Stimulated activated CD8-positive, alpha-beta memory T cell treated with anti-CD3 and anti-CD28 coated beads, Interleukin-12 subunit alpha, Interleukin-12 subunit beta, amount 100 ng/mL, for 1 hour (primary cell): ENCODE measurements around the gene IGSF10.

ENCODE experiments used
- DNase-seq: peaks from one replicate; pipeline ENCODE4 v3.0.0-alpha.2; 2020; ENCODE audit warnings: low read depth

IGSF10 gene

GRCh38 chr3:151419806-151420205, 41.1 kb downstream of the IGSF10 start:
- no peak for DNase-seq

- DNase-seq, result no peak
Observed at GRCh38 chr3:151415289-151415688, 45.6 kb downstream of the IGSF10 start.

- DNase-seq, result no peak
Observed at GRCh38 chr3:151412989-151413388, 47.9 kb downstream of the IGSF10 start.
